Fibroblast of upper back skin (primary cell): ENCODE results near the gene ID3.

ENCODE experiments used
- DNase-seq: peaks from one replicate; pipeline ENCODE4 v3.0.0-alpha.2; 2013

Gene ID3

GRCh38 chr1:23524716-23525401 is 34.4 kb downstream of the ID3 start:
- no peak for DNase-seq

- no peak for DNase-seq
Measured at GRCh38 chr1:23524163-23524562, 35.1 kb downstream of the ID3 start.

GRCh38 chr1:23522244-23522982 is 36.9 kb downstream of the ID3 start:
- DNase-seq: no peak

- DNase-seq: no peak
Measured at GRCh38 chr1:23521588-23521987, 37.7 kb downstream of the ID3 start.

GRCh38 chr1:23517581-23517980 is 41.7 kb downstream of the ID3 start:
- DNase-seq: no peak

GRCh38 chr1:23515905-23516304 is 43.4 kb downstream of the ID3 start:
- no peak for DNase-seq

- DNase-seq: no peak
Measured at GRCh38 chr1:23514111-23514679, 45.1 kb downstream of the ID3 start.

GRCh38 chr1:23509896-23510295 is 49.4 kb downstream of the ID3 start:
- DNase-seq: no peak
